IPS-18a (cell line): Measurements from ENCODE around the gene CERT1.

ENCODE experiments used
- H3K27ac ChIP-seq: one replicate; pipeline ENCODE4 v1.5.1; 2013; ENCODE audit warnings: low read length
- H3K27me3 ChIP-seq: one replicate; pipeline ENCODE4 v1.6.1; 2013; ENCODE audit warnings: mild to moderate bottlenecking, low read length; ENCODE audit not compliant: control insufficient read depth, insufficient read depth
- H3K36me3 ChIP-seq: one replicate; pipeline ENCODE4 v1.6.1; 2013; ENCODE audit warnings: low read depth, low read length; ENCODE audit not compliant: control insufficient read depth
- H3K4me1 ChIP-seq: one replicate; pipeline ENCODE4 v1.6.1; 2013; ENCODE audit warnings: low read depth, low read length; ENCODE audit not compliant: control insufficient read depth
- H3K4me3 ChIP-seq: one replicate; pipeline ENCODE4 v1.5.1; 2013; ENCODE audit warnings: low read length
- H3K9ac ChIP-seq: one replicate; pipeline ENCODE4 v1.6.1; 2013; ENCODE audit warnings: mild to moderate bottlenecking, low read length, moderate library complexity
- H3K9me3 ChIP-seq: one replicate; pipeline ENCODE4 v1.6.1; 2013; ENCODE audit warnings: low read depth, low read length; ENCODE audit not compliant: control insufficient read depth

CERT1 gene

GRCh38 chr5:75363726-75364495 lies 147.5 kb downstream of the CERT1 start:
- no peak overlapping the region for H3K27ac ChIP-seq
- H3K9ac ChIP-seq, result no peak overlapping the region
- H3K27me3 ChIP-seq, result no peaks in the 10 kb centered on the region
- no peak overlapping the region for H3K4me3 ChIP-seq
- H3K4me1 ChIP-seq, result peaks cover 4% of the 10 kb centered on the region
- H3K9me3 ChIP-seq, result no peaks in the 10 kb centered on the region
- H3K36me3 ChIP-seq, result peaks cover 32% of the 10 kb centered on the region

DNA sequence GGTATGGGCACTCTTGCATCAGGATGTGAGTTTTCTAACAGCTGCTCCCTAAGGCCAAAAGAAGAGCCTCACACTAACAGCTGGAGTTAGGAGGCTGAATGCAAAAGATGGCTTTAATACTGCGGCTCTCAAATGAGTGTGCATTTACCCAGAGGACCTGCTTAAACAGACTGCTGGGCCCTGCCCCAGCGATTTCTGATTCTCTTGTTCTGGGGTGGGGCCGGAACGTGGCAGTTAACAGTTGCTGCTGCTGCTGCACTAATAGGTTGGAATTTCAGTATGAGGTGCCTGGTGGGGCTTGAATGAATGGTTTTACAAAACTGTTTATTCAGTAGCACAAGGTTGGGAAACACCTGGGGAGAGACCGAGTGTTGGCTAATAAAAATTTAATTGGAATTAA lies 148.3 kb downstream of the CERT1 start:
- Histone ChIP-seq H3K4me3 (no peak overlapping the region), H3K27me3 (no peaks in the 10 kb centered on the region), H3K27ac (no peak overlapping the region), H3K4me1 (peaks cover 4% of the 10 kb centered on the region), H3K9ac (no peak overlapping the region), H3K9me3 (no peaks in the 10 kb centered on the region), H3K36me3 (peaks cover 39% of the 10 kb centered on the region)

DNA sequence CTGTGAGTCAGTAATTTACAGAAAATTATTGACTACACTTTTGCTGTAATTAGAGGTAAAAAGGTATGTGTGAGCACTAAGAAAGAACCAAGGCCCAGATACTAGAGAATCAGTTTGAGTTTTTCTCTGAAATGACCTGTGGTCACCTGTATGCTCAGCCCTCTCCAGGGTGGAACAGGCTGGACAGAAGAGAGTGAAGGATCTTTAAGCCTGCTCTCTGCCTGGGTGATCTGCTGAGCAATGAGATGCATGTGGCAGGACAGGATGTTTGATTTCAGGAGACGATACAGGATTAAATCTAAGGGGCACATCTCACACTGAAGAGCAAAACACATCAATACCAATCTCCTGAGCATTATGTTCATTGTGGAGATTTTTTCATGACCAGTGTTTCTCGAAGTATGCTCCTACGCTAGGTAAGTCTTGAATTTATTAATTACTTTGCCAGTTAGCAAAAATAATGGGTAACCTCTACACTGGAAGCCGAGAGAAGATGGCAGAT lies 148.9 kb downstream of the CERT1 start:
- H3K27ac ChIP-seq, result no peak overlapping the region
- no peak overlapping the region for H3K9ac ChIP-seq
- no peaks in the 10 kb centered on the region for H3K9me3 ChIP-seq
- peaks cover 4% of the 10 kb centered on the region for H3K4me1 ChIP-seq
- H3K27me3 ChIP-seq, result no peaks in the 10 kb centered on the region
- peaks cover 45% of the 10 kb centered on the region for H3K36me3 ChIP-seq
- no peak overlapping the region for H3K4me3 ChIP-seq

GRCh38 chr5:75361310-75361709 lies 150.1 kb downstream of the CERT1 start:
- Histone ChIP-seq H3K4me1 (peaks cover 4% of the 10 kb centered on the region), H3K9ac (no peak overlapping the region), H3K9me3 (no peaks in the 10 kb centered on the region), H3K27me3 (no peaks in the 10 kb centered on the region), H3K36me3 (peaks cover 57% of the 10 kb centered on the region), H3K4me3 (no peak overlapping the region), H3K27ac (no peak overlapping the region)

GRCh38 chr5:75358117-75358516 lies 153.3 kb downstream of the CERT1 start:
- Histone ChIP-seq H3K27ac (no peak overlapping the region), H3K4me1 (no peaks in the 10 kb centered on the region), H3K9ac (no peak overlapping the region), H3K9me3 (no peaks in the 10 kb centered on the region), H3K4me3 (no peak overlapping the region), H3K27me3 (no peaks in the 10 kb centered on the region), H3K36me3 (peaks cover 86% of the 10 kb centered on the region)

DNA sequence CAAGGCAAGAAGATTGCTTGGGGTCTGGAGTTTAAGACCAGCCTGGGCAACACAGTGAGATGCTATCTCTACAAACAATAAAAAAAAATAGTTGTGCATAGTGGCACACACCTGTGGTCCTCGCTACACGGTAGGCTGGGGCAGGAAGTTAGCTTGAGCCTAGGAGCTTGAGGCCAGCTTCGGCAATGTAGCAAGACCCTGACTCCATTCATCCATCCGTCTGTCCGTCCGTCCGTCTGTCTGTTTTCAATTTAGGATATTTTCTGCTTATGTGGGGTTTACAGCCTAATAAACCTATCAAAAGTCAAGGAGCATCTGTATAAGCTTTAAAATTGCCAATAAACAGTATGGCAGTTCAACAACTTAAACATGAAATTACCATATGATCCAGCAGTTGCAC lies 154.7 kb downstream of the CERT1 start:
- no peaks in the 10 kb centered on the region for H3K9me3 ChIP-seq
- H3K4me1 ChIP-seq, result no peaks in the 10 kb centered on the region
- peaks cover 96% of the 10 kb centered on the region for H3K36me3 ChIP-seq
- no peak overlapping the region for H3K4me3 ChIP-seq
- H3K27ac ChIP-seq, result no peak overlapping the region
- no peaks in the 10 kb centered on the region for H3K27me3 ChIP-seq
- H3K9ac ChIP-seq, result no peak overlapping the region

DNA sequence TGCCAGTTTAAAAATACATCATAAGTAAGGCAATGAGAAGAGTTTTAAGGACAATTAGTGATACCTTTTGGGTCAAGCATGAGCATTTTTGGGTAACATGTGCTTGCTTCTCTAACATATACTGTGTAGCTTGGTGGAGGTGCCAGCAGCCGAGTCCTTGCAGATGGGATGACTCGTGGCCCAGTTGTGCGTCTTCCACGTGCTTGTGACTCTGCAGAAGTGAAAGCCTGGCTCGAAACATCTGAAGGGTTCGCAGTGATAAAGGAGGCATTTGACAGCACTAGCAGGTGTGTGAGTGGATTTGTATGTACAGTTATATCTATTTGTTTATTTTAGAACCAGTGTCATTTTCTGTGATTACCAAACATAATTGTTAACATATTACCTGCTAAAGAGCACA lies 156.2 kb downstream of the CERT1 start:
- no peak overlapping the region for H3K27ac ChIP-seq
- no peaks in the 10 kb centered on the region for H3K27me3 ChIP-seq
- no peaks in the 10 kb centered on the region for H3K9me3 ChIP-seq
- no peak overlapping the region for H3K9ac ChIP-seq
- no peak overlapping the region for H3K4me3 ChIP-seq
- H3K36me3 ChIP-seq, result peaks cover 96% of the 10 kb centered on the region
- H3K4me1 ChIP-seq, result no peaks in the 10 kb centered on the region

GRCh38 chr5:75351139-75351926 lies 160.1 kb downstream of the CERT1 start:
- H3K36me3 ChIP-seq, result peaks cover 96% of the 10 kb centered on the region
- H3K27ac ChIP-seq, result no peak overlapping the region
- H3K9me3 ChIP-seq, result no peaks in the 10 kb centered on the region
- no peaks in the 10 kb centered on the region for H3K27me3 ChIP-seq
- no peaks in the 10 kb centered on the region for H3K4me1 ChIP-seq
- no peak overlapping the region for H3K9ac ChIP-seq
- no peak overlapping the region for H3K4me3 ChIP-seq

- Histone ChIP-seq H3K27ac (no peak overlapping the region), H3K4me3 (no peak overlapping the region), H3K36me3 (peaks cover 96% of the 10 kb centered on the region), H3K9me3 (no peaks in the 10 kb centered on the region), H3K4me1 (no peaks in the 10 kb centered on the region), H3K27me3 (no peaks in the 10 kb centered on the region), H3K9ac (no peak overlapping the region)
Observed at GRCh38 chr5:75349663-75350062, 161.8 kb downstream of the CERT1 start.

- no peaks in the 10 kb centered on the region for H3K27me3 ChIP-seq
- no peak overlapping the region for H3K4me3 ChIP-seq
- H3K9ac ChIP-seq, result no peak overlapping the region
- peaks cover 98% of the 10 kb centered on the region for H3K36me3 ChIP-seq
- no peaks in the 10 kb centered on the region for H3K4me1 ChIP-seq
- H3K27ac ChIP-seq, result no peak overlapping the region
- no peaks in the 10 kb centered on the region for H3K9me3 ChIP-seq
Observed at GRCh38 chr5:75348241-75348640, 163.2 kb downstream of the CERT1 start.

- Histone ChIP-seq H3K36me3 (peaks cover 61% of the 10 kb centered on the region), H3K4me1 (peaks cover 13% of the 10 kb centered on the region)
Observed at GRCh38 chr5:75342836-75343235, 168.6 kb downstream of the CERT1 start.

More at GRCh38 chr5:75342836-75343235, 168.6 kb downstream of the CERT1 start:
- Histone ChIP-seq H3K4me3 (no peak overlapping the region), H3K9me3 (no peaks in the 10 kb centered on the region), H3K27ac (no peak overlapping the region), H3K27me3 (no peaks in the 10 kb centered on the region), H3K9ac (no peak overlapping the region)
